ENCODE measurements around the gene BMPER.

Gene BMPER

DNA sequence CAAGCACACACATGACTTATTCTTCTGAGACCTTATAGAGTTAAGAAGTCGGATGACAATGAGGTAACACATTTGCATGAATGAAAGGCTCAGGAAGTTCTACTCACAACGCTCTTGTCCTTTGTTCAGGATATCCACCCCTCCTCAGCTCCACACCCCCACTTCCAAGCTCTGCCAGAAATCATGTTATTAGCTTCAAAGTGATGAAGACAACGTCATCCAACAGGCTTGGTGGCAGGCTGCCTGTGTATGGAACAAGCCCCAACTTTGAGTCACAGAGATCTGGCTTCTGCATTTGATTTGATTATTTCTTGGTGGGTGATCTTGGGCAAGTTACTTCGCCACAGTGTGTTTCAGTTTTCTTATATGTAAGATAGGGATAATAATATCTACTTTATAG is 12.4 kb upstream of the BMPER start:
- DNase-seq = no peak

DNA sequence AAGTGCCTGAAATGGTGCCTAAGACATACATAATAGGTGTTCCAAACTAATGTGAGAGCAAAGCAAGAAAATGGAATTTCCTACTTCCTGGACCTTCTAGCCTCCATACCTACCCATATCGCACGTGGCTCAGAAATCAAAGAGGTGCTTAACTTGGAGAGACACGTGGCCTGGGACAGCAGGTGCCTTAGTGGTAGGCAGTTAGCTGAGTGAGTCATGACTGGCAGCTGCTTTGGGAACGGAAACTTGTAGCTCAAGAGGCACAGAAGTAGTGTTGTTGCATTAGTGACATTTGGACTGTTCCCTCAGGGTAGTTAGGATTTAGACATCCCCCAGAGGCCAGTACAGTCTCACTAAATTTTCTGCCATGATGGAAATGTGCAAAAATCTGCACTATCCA is 12.0 kb upstream of the BMPER start:
- no peak for DNase-seq

DNA sequence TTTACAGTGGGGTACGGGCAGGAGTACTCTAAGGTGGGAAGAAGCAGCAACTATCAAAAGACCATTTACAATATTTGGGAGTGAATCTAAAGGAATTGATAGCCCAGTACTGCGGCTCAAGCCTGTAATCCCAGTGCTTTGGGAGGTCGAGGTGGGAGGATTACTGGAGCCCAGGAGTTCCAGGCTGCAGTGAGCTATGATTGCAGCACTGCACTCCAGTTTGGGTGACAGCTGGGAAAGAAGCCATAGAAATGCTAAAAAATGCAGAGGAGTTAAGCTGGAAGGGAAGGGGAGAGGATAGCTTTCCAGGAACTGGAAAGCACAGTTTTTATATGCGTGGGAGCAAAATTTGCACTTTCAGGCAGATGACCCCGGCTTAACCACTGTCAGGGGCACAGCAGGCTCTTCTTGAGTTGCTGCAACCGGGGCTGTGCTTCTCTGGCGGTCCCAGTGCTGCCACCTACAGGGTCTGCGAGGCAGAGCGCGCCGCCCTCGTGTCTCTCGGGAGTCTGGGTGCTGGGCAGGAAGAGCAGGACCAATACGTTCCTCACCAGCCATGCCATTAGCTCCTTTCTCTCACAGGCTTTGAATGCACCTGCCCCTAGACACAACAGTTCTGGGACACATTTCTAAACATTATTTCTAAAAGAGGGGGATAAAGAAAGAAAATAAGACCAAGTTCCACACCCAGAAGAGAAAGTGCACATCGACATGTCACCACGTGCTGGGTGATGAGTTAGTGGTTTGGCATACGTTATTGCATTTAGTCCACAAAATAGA is 10.1 kb upstream of the BMPER start:
- DNase-seq = peak; percentile 36

DNA sequence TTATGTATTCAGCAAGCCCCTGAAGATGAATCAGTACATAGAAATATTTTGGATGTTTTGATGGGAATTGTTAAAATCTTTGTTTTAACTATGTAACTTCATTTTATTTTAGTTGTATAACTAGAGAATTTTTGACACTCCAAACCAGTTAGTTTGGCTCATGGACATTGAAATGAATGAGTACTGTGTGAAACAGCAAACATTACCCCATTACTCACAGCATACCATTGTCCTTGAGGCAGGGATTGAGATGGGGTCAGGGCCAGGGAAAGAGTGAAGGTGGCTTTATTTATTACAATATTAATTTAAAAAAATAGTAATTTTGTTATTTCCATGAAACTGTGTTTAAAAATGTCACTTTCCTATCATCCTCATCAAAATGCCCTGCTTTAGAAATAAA is 4.8 kb upstream of the BMPER start:
- no peak for DNase-seq

DNA sequence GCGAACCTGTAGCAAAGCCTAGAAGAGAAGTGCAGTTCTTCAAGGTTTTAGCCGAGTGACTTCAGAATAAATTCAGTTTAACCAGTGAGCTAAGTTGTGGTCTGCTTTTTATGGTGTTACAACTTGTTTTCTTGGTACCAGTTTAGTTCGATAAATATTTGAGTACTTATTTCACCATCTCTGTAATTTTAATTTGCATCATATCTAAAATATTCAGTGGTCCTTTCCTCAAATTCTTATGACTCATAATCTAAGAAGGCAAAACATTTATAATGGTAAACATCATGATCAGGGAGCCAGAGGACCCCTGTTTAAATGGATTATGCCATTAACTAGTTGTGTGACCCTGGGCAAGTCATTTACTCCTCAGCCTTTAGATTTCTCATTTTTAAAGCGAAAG is 4.1 kb upstream of the BMPER start:
- no peak for DNase-seq

DNA sequence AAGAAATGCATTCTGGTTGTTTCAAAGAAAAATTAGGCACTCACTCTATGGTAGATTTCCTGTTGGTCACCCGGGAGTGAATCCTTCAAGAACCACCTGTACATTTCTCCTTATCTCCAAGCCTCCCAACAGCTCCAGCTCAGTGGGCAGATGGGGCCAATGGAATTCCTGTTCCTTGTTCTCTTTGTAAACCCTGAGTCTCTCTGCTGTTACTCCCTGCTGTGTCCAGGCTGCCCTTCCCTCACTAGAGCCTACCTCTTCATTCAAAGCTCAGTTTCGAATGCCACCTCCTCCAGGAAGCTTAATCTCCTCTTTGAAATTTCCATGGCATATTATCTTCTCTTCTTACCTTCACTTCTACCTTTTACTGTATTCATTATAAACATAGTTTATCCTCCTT is 3.5 kb upstream of the BMPER start:
- DNase-seq = no peak

DNA sequence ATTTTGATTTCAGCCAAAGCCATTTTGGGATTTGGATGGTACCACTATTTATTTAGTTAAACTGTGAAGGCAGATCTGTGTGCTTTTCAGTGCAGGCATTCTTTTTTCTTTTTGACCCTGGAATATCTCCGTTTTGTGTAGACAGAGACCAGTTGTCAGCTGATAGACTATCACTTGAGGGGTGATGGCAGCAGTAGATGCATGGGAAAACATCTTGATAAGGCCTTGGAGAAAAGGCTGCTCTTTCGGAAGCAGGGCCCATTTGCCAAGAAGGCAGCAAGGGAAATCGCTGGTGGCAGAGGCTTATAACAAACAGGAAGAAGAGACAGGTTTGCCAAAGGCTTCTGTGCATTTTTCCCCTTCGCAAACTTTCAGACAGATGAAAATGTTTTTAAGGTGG is 2.6 kb upstream of the BMPER start:
- DNase-seq = no peak

DNA sequence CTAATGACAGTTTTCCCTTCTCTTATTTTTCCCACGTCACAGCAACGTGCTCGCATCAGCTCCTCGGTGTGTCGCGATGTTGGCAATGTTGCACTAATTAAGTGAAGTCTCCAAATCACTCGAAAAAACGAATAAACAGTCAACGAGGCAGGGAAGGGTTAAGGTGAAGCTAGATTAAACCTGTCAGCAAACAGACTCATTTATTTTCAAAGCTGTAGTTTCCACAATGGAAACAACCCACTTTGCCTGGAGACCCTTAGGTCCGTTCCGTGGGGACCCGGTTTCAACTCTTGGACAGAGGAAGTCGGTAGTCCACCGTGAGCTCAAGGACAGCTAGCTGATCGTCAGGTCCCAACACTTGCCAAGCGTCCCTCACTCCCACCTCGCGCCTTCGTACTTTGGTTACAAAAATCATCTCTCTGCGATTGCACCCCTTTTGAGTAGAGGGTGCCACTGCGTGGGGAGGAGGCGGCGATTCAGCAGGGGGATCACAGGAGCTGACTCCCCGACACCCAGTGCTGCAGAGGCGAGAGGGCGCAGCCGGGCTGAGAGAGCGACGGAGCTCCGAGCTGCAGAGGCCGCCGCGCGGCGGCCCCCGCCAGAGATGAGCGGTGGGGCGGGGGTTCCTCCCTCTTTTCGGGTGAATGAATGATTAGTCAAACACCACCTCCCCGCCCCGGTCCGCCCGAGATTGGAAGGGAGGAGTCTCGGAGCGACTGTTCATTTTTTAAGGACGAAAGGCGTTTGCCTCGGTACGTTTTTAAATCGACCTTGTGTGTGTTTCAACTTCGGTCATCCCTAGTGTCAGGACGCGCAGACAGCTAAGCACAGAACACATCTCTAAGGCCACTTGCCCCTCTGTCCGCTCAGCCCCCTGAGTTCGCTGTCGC is 1.3 kb upstream of the BMPER start:
- no peak for DNase-seq

DNA sequence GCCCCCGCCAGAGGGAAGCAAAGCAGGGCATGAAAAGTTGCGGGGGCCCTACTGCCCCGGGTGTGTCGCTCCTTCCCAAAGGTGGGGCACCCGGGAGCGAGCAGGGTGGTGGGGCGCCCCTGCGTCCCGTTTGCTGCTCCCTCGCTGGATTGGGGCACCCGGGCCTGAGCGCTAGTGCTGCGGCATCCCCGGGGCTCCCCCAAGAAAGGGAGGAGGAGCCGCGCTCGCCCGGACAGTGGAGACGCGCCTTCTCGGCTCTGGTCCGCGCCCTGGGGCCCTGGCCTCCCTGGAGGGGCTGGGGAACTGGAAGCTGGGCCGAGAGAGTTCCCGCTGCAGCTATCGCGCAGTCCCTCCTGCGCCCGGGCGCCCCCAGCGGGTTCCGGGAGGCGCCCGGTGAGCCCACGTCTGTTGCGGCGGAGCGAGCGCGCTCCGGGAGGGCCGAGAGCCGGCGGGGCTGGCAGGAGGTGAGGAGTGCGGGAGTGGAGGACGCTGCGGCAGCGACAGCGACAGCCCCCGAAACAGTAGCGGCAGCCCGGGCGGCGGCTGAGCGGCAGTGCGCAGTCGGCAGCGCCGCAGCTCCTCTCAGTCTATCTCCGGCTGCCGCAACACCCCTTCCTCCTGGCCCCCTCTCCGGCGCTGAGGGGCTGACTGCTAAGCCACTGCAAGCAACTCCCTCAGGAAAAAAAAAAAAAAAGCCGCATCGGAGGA is 504 bp upstream of the BMPER start:
- DNase-seq = no peak

DNA sequence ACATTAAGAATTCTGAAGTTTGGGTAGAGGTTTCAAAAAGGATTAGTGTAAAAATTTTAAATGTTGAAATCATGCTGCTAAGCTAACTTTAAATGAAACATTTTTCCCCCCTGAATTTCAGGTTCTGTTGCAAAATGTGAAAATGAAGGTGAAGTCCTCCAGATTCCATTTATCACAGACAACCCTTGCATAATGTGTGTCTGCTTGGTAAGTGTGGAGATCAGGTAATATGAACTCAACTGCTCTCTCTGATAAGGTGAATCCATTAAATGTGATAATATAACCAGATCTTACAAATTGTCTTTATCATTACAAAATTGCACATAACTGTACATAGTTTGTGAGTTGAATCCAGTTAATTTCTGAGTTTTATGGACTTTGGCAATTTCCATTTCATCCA is 1.4 kb downstream of the BMPER start:
- DNase-seq = no peak

DNA sequence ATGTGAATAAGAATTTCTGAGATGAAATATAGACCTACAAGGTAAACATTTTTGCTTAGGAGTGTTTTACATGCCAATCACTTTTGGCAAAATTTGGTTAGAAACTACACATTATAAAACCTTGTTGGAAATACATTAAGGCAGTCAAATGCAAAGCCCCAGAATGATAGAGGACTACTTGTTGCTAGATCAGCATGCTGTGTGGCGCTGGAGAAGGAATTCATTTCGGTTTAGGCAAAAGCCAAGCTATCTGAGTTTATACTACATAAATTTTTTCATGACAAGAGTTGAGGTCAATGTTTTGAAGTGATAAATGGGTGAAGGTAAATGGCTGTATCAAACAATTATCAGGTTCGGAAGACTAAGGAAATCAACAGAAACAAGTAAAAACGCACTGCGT is 2.3 kb downstream of the BMPER start:
- DNase-seq = no peak

DNA sequence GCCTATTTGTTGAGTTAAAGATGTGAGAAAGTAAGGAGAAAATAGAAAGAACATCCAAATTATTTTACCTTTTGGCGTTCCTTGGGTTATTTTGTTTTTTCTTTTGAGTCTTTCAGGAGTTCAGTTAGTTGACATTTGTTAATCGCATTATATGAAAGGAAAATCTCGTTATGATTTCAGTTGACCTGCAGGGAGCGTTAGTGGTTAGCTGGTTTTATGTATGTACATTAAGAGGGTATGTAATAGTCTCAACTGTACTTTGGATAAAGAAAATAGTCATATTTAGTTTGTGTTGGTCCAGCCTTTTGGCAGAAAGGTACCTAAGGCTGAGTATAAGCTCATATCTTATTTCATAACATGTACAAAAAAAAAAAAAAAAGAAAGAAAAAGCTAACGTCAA is 4.0 kb downstream of the BMPER start:
- DNase-seq = no peak

DNA sequence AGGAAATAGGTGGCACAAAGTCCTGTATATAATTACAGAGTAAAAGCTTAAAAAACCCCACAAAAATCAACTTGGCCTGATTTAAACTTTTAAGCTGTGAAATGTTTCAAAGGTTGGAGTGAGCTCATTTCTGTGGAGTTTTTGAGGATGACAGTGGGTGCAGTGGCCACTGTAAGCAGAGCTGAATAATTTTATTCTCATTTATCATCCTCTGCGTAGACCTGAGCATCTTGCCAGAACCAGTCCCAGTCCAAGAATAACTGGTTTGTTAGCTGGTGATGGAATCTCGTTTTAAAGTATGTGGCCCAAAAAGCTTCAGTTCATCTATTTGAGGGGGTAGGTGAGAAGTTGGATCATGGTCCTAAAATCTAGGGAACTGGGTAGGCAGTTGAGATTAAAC is 4.4 kb downstream of the BMPER start:
- DNase-seq = no peak

DNA sequence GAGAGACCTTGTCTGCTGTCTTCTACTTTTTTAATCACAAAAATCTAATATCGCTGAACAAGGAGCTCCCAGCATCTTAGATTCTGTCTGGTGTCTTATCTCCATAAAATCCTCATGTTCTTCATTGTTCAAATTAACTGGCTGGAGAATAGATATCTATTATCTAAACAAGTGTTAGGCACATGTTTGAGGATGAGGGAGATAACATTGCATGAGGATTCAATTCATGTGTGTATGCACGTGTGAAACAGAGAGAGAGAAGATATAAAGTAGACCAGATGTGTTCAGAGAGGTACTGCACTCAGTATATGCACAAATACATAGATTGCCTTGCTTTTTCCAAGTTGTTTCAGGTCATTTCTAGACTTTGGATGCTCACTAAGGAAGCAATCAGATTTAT is 5.4 kb downstream of the BMPER start:
- no peak for DNase-seq

DNA sequence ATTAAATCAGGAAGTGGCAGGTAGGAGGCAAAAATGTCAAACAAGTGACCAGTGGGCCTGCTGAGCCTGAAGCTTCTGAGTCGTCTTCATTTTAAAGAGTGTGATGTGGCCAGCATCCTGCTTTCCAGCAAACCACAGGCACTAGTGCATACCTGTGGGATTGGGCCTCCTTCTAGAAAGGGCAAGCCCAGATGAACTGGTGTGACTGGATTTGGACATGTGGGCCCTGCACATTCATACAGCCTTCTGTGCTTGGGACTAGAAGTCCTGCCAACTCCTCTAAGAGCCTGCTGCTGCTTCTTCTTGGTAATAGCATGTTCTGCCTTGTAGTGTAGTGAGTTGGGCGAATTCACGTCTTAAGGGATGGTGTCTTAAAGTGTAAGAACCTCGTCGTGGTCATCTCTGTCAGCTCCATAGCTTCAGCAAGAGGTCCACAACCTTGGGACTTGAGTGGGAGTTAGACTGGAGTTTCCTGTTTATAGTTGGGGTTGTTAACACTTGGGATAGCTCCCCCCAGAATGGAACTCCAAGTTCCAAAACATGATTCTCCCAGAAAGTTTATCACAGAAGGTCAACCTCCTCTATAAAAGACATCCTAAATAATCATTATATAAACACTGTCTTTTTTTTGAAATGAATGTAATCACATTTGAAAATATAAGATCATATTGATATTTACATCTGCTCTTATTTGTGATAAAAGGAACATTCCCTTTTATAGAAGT is 11.2 kb downstream of the BMPER start:
- DNase-seq = no peak

DNA sequence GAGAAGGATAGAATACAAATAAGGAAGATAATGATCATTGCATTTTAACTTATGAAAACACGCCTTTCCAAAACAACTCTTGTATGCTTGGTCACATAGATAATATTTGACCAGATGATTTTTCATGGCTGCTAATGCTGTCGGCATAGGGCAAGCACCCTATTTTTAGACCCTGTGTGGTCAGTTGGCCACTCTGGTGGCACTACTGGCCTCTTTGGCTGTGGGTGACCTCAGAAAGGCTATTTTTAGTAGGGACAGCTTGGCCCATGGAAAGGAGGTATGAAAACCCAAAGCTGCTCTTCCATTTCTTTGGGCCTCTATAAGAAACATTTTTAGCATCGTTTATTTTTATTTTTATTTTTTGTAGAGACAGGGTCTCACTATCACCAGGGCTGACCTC is 12.3 kb downstream of the BMPER start:
- no peak for DNase-seq

DNA sequence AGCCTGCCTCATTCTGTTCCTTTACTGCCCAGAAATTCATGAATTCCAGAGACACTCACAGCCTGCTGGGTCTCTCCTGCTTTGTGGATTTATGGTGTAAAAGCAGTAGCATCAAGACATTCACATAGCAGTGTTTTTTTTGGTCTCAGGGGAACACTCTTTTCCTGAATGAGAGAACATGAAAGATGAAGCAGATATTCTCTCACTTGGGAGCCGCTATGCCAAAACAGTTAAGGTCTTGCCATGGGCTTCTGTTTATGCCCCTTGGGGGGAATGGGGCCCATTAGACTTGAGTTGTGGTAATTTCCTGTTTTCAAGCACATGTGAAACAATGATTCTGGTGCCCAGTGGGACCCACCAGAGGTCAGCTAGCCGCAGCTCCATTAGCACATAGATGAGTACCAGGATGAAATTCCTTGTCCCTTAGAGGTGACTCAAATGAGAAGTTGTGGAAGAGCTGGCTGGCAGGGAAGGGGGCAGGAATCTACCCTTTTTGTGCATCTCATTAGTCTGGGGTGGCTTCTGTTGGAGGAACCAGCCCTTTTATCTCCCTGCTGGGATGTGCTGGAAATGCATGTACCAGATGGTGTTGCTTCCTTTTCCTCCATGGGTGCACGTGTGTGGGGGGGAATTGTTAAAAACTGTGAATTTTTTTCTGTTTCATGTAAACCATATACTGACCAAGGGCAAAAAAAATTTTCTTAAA is 13.3 kb downstream of the BMPER start:
- DNase-seq = no peak

DNA sequence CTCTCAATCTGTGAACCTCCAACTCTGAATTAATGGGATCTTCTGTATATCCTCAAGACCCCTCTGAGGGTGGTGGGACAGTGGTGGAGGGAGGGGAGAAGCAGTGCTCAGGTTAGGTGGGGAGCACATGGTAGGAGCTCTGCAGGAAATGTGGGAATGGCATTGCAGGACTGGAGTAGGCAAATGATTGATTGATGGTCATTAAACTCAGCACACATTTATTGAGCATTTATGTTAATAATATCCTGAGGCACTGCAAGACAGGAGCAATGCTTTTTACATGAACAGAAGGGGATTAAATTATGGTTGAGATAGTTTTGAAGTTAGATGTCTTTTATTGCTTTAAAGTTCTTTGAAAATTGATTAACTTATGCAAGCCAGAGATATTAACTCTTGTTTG is 14.1 kb downstream of the BMPER start:
- DNase-seq = no peak

DNA sequence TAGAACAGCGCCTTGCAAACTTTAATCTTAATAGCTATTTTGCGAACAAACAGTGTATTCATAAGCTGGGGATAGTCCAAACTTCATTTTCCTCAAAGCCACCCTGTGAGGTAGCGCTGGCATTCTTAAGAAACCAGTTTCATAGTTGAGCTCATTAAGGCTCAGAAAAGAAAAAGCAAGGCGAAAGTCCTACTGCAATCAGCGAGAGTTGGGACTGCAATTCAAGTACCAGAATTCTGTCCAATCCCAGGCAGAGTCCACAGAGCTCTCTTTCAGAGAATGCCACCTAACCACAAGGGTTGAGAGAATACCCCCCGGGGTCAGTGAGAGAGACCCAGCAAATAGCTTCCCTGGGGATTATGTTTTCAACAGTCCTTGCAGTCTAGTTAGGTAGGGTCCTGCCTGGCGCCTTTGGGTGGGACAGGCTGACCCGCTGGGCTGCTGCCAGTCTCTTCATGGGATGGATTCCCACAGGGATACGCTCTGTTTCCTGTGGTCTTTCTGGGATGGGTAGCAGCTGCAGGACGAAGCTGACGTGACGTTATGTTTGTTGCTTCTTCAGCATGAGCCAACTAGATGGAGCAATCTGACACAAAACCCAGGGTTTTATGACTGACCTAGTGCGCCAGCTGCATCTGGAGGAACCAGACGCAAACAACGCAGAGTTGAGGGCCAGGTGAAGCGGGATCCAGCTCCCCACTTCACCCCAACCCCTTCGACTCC is 16.0 kb downstream of the BMPER start:
- no peak for DNase-seq

DNA sequence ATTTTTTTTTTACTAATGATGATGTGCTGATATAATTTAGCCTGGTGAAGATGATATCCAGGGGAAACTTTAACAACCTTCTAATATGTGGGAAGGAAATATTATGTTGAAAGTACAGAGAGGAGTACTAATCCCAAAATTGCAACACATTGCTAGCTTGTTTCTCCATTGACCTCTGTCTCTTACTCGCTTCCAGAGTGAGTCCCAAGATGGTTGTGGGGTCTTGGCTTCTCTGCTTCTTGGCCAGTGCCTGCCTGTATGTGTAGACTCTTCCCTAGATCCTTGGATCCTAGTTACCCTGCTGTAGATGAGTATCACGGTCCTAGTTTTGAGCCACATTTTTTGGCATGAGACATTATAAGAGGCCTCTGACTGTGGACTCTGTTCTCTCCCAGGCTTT is 17.5 kb downstream of the BMPER start:
- no peak for DNase-seq

DNA sequence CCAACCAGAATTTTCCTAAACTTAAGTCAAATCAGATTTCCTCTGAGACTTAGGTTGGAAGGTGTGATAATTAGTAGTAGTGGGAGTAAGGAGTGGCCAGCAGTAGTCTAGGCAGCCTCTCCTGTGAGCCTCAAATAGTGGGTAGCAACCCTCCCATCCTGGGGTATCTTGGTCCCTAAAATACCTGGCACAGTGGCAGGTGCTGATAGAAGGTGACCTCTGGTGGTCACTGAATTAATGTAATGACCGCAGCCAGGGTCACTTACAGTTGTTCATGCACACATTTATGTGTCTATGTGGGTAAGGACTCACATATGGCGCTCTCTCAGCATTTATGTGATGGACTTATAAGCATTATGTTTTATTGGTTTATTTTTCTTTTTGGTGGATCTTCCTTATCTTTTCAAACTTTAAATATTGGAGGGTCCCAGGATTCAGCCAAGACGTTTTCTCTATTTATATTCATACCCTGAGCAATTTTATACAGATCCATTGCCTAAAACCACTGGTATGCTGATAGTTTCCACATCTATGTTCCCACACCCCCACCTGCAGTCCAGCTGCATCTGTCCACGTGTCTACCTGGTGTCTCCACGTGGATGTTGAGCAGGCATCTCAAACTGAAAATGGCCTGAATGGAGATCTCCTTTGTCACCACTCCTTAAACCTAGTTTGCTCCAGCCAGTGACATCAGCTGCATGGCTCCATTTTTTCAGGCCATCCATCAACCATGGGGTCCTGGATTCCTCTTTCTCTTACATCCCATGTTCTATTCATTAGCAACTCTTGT is 18.3 kb downstream of the BMPER start:
- no peak for DNase-seq

All from NCI-H2029 treated with DMSO at 0.1 percent for 48 hours (cell line).